Motor neuron (in vitro differentiated cells): Measurements from ENCODE around the gene TRMT44. TPM values are rescaled to one million over a fixed set of nuclear protein-coding genes. Genes with fewer than 3 reads are reported as not detected.
A peak's percentile ranks its signal among the peaks of the same experiment; 100 is the strongest.
"Not testable (repeated sequence)": the region's sequence is repeated elsewhere in the genome, so short reads cannot be mapped to it uniquely, and the experiment has no call there.

Source experiments
- ATAC-seq, 8 experiments: fragments of 200-7000 bp; cut with Tn5 transposase; replicated peaks in 6 of 8; 2 replicates each; pipeline ENCODE4 v1.8.0; 2021; ENCODE audit warnings: mild to moderate bottlenecking in 8 of 8, moderate library complexity in 8 of 8
- H3K27ac ChIP-seq, 2 donors: fragments of 250-450 bp; sonication (Bioruptor Pico); 2 replicates each; pipeline ENCODE4 v1.9.0; 2021; ENCODE audit warnings: antibody characterized with exemption in 2 of 2, mild to moderate bottlenecking in 2 of 2, moderate library complexity in 1 of 2
- H3K4me1 ChIP-seq, 2 donors: fragments of 250-450 bp; sonication (Bioruptor Pico); replicated peaks in 1 of 2; 2 replicates each; pipeline ENCODE4 v1.6.1; 2021; ENCODE audit warnings: antibody characterized with exemption in 2 of 2, mild to moderate bottlenecking in 2 of 2, moderate library complexity in 1 of 2
- H3K4me3 ChIP-seq, 5 donors: fragments of 250-450 bp; sonication (Bioruptor Pico); 2 replicates each; pipeline ENCODE4 v1.9.0; 2021; ENCODE audit warnings: antibody characterized with exemption in 5 of 5, mild to moderate bottlenecking in 5 of 5, moderate library complexity in 4 of 5
- WGBS, 10 experiments: fragments of 450-650 bp; shearing (Covaris generic); methylation state at CpG; one replicate each; pipeline ENCODE4 v1.0.0; 2022; 5-methylcytosine and 5-hydroxymethylcytosine counted together
- in situ Hi-C, 9 experiments: fragments of 400-800 bp; cut with MboI; loops; one replicate each; pipeline ENCODE4 v1.15.0; 2021; ENCODE audit warnings: low sequenced_read_pairs in 9 of 9, low pct_unique_long_range_greater_than_20kb in 2 of 9; ENCODE audit not compliant: unreplicated experiment in 9 of 9
- total RNA-seq, 8 experiments: library from RNA; unstranded; fragments of 300-600 nt; gene quantifications; 2 replicates each; pipeline versions ENCODE4 v1.2.3 to v1.2.4, GENCODE V29; 2022

The TRMT44 gene
- total RNA-seq, 8 experiments from 2014 or later = 7.9 to 18.4 (median 11.1) TPM

- in situ Hi-C loops = loop anchor here (5.0 to 25.0 kb wide), 3 partner anchors 156 to 163 kb away; no protein-coding TSS in a partner anchor
- Histone ChIP-seq H3K27ac (no peak overlapping the region), H3K4me1 (peaks cover 4 to 12% of the 10 kb centered on the region in 2 donors), H3K4me3 (no peak overlapping the region)
- WGBS, 10 experiments = 28 to 100% (median 89%) methylated on average over 1 to 12 of the region's 13 CpGs; no CpG with 5 or more reads in 3 of the 10 experiments
- ATAC-seq = peak in 2 of 8 experiments; percentile 41 to 45
These were observed 39.8 kb upstream of the TRMT44 start for GRCh38 chr4:8400632-8401325.

- no peak for ATAC-seq
- in situ Hi-C loops = loop anchor here (5.0 to 25.0 kb wide), 3 partner anchors 157 to 164 kb away; no protein-coding TSS in a partner anchor
- Histone ChIP-seq H3K4me3 (no peak overlapping the region), H3K27ac (no peak overlapping the region), H3K4me1 (peaks cover 4 to 12% of the 10 kb centered on the region in 2 donors)
- WGBS, 10 experiments = 83 to 100% methylated on average over 1 of the region's 10 CpGs; no CpG with 5 or more reads in 8 of the 10 experiments
These were observed 38.9 kb upstream of the TRMT44 start for GRCh38 chr4:8401665-8402064.

- ATAC-seq = peak in 1 of 8 experiments; percentile 3
- H3K4me1 ChIP-seq = peaks cover 4 to 12% of the 10 kb centered on the region in 2 donors
- in situ Hi-C loops = loop anchor here (5.0 to 25.0 kb wide), 3 partner anchors 157 to 165 kb away; no protein-coding TSS in a partner anchor
- H3K4me3 ChIP-seq = no peak overlapping the region
- peak overlapping the region in 1 of 2 donors; percentile 14 for H3K27ac ChIP-seq
- WGBS, 10 experiments = 53 to 100% (median 80%) methylated on average over 1 to 4 of the region's 11 CpGs; no CpG with 5 or more reads in 5 of the 10 experiments
These were observed 38.4 kb upstream of the TRMT44 start for GRCh38 chr4:8402181-8402597.

- in situ Hi-C loops = loop anchor here (5.0 to 25.0 kb wide), 3 partner anchors 158 to 165 kb away; no protein-coding TSS in a partner anchor
- Histone ChIP-seq H3K27ac (peak overlapping the region in 1 of 2 donors; percentile 14), H3K4me1 (peaks cover 4 to 12% of the 10 kb centered on the region in 2 donors), H3K4me3 (no peak overlapping the region)
- WGBS, 10 experiments = 17 to 100% (median 81%) methylated on average over 2 to 6 of the region's 14 CpGs; no CpG with 5 or more reads in 6 of the 10 experiments
- peak in 5 of 8 experiments; percentile 7 to 17 (median 13) for ATAC-seq
These were observed 37.9 kb upstream of the TRMT44 start for GRCh38 chr4:8402640-8403039.

- no peak overlapping the region for H3K27ac ChIP-seq
- 0 to 46% (median 0%) methylated on average over 1 to 11 of the region's 12 CpGs; no CpG with 5 or more reads in 3 of the 10 experiments for WGBS, 10 experiments
- in situ Hi-C loops = loop anchor here (5.0 to 25.0 kb wide), 3 partner anchors 158 to 166 kb away; no protein-coding TSS in a partner anchor
- peak; percentile 89 to 99 (median 92) for ATAC-seq
- no peak overlapping the region for H3K4me3 ChIP-seq
- peaks cover 4 to 12% of the 10 kb centered on the region in 2 donors for H3K4me1 ChIP-seq
These were observed 37.3 kb upstream of the TRMT44 start for GRCh38 chr4:8403173-8403753.

GRCh38 chr4:8403976-8404375 lies 36.6 kb upstream of the TRMT44 start:
- ATAC-seq = no peak
- no peak overlapping the region for H3K4me3 ChIP-seq
- in situ Hi-C loops = loop anchor here (5.0 to 25.0 kb wide), 3 partner anchors 159 to 167 kb away; no protein-coding TSS in a partner anchor
- 80 to 94% (median 88%) methylated on average over 1 to 8 of the region's 13 CpGs; no CpG with 5 or more reads in 5 of the 10 experiments for WGBS, 10 experiments
- no peak overlapping the region for H3K27ac ChIP-seq
- H3K4me1 ChIP-seq = peaks cover 4 to 12% of the 10 kb centered on the region in 2 donors

- Histone ChIP-seq H3K4me3 (no peak overlapping the region), H3K4me1 (peaks cover 5 to 12% of the 10 kb centered on the region in 2 donors), H3K27ac (no peak overlapping the region)
- 63 to 93% (median 86%) methylated on average over 3 to 7 of the region's 14 CpGs; no CpG with 5 or more reads in 4 of the 10 experiments for WGBS, 10 experiments
- ATAC-seq = peak in 1 of 8 experiments; percentile 58
- in situ Hi-C loops = loop anchor here (5.0 to 25.0 kb wide), 3 partner anchors 160 to 168 kb away; no protein-coding TSS in a partner anchor
These were observed 35.6 kb upstream of the TRMT44 start for GRCh38 chr4:8404791-8405515.

- 40 to 100% (median 92%) methylated on average over 1 to 7 of the region's 9 CpGs; no CpG with 5 or more reads in 6 of the 10 experiments for WGBS, 10 experiments
- Histone ChIP-seq H3K4me3 (no peak overlapping the region), H3K4me1 (peaks cover 10 to 17% of the 10 kb centered on the region in 2 donors), H3K27ac (no peak overlapping the region)
- no peak for ATAC-seq
- in situ Hi-C loops = loop anchor here in 8 of 9 experiments (10.0 to 25.0 kb wide), 2 partner anchors 161 to 168 kb away; no protein-coding TSS in a partner anchor
These were observed 35.1 kb upstream of the TRMT44 start for GRCh38 chr4:8405516-8405875.

- 0% methylated on average over 1 of the region's 7 CpGs; no CpG with 5 or more reads in 9 of the 10 experiments for WGBS, 10 experiments
- ATAC-seq = not testable (repeated sequence)
- in situ Hi-C loops = loop anchor here in 8 of 9 experiments (10.0 to 25.0 kb wide), 2 partner anchors 162 to 170 kb away; no protein-coding TSS in a partner anchor
These were observed 33.7 kb upstream of the TRMT44 start for GRCh38 chr4:8406887-8407286.

GRCh38 chr4:8407316-8407715 lies 33.3 kb upstream of the TRMT44 start:
- Histone ChIP-seq H3K4me1 (peaks cover 10 to 14% of the 10 kb centered on the region in 2 donors), H3K27ac (no peak overlapping the region), H3K4me3 (no peak overlapping the region)
- in situ Hi-C loops = loop anchor here in 8 of 9 experiments (10.0 to 25.0 kb wide), 2 partner anchors 163 to 170 kb away; no protein-coding TSS in a partner anchor
- ATAC-seq = no peak
- 92 to 100% (median 96%) methylated on average over 1 to 7 of the region's 14 CpGs; no CpG with 5 or more reads in 4 of the 10 experiments for WGBS, 10 experiments

More at GRCh38 chr4:8406887-8407286, 33.7 kb upstream of the TRMT44 start:
- not testable (repeated sequence) for H3K27ac ChIP-seq, H3K4me3 ChIP-seq
- H3K4me1 ChIP-seq = peaks cover 10 to 17% of the 10 kb centered on the region in 2 donors

- Histone ChIP-seq H3K4me3 (no peak overlapping the region), H3K4me1 (peaks cover 9 to 10% of the 10 kb centered on the region in 2 donors), H3K27ac (no peak overlapping the region)
- ATAC-seq = no peak
- in situ Hi-C loops = loop anchor here in 8 of 9 experiments (10.0 to 25.0 kb wide), 2 partner anchors 163 to 170 kb away; no protein-coding TSS in a partner anchor
- WGBS, 10 experiments = 70 to 100% (median 82%) methylated on average over 1 to 3 of the region's 9 CpGs; no CpG with 5 or more reads in 3 of the 10 experiments
These were observed 32.8 kb upstream of the TRMT44 start for GRCh38 chr4:8407756-8408155.
